Transverse colon (tissue), 4 donors: ENCODE results near the gene LCMT1.

Experiments
- CTCF ChIP-seq, 5 experiments: fragments of 200-600 bp in 3 of 5; fragments of 450-650 bp in 2 of 5; sonication (generic) in 3 of 5; IDR thresholded peaks; 1 replicate in 2 of 5; 2 replicates in 3 of 5; pipeline ENCODE4 v1.5.1; 2016 to 2017; ENCODE audit warnings: antibody characterized with exemption in 5 of 5, inconsistent platforms in 3 of 5, mild to moderate bottlenecking in 2 of 5, moderate library complexity in 1 of 5
- EP300 ChIP-seq: sonication (generic); formaldehyde crosslinking; IDR thresholded peaks from one replicate; pipeline ENCODE4 v1.6.1; 2017; ENCODE audit warnings: antibody characterized with exemption, low read depth
- POLR2A ChIP-seq: fragments of 450-650 bp; IDR thresholded peaks from one replicate; pipeline ENCODE4 v1.6.1; 2016; ENCODE audit warnings: antibody characterized with exemption, mild to moderate bottlenecking, moderate library complexity
- POLR2AphosphoS5 ChIP-seq, 3 donors: sonication (generic); formaldehyde crosslinking; IDR thresholded peaks; one replicate each; pipeline ENCODE4 v1.6.1; 2016; ENCODE audit warnings: antibody characterized with exemption in 3 of 3

- TF ChIP-seq CTCF (IDR thresholded peaks at IDR 0.05) = no peak
- no peak for TF ChIP-seq POLR2AphosphoS5 (IDR thresholded peaks at IDR 0.05)
- TF ChIP-seq EP300 = no peak
- TF ChIP-seq POLR2A = no peak
Measured at GRCh38 chr16:25083701-25084100, 27.8 kb upstream of the LCMT1 start.
